Liver (tissue), 9 donors: Measurements from ENCODE around the gene PRMT9. TPM values are rescaled to one million over a fixed set of nuclear protein-coding genes. Genes with fewer than 3 reads are reported as not detected.

Source experiments
- DNase-seq: peaks from one replicate; pipeline ENCODE4 v3.0.0-alpha.2; 2017; ENCODE audit warnings: low spot score
- H3K27ac ChIP-seq, 2 donors: one replicate each; pipeline ENCODE4 v1.7.0; 2013; ENCODE audit warnings: inconsistent platforms in 2 of 2, low read length in 2 of 2, control low read depth in 1 of 2, low read depth in 1 of 2, mild to moderate bottlenecking in 1 of 2
- H3K27me3 ChIP-seq, 4 donors: one replicate each; pipeline versions ENCODE4 v1.6.1 to v1.7.0; 2013; ENCODE audit warnings: low read length in 3 of 4, inconsistent platforms in 1 of 4, mild to moderate bottlenecking in 1 of 4, moderate library complexity in 1 of 4; ENCODE audit not compliant: control insufficient read depth in 4 of 4, insufficient read depth in 4 of 4
- H3K36me3 ChIP-seq, 4 donors: one replicate each; pipeline versions ENCODE4 v1.6.1 to v1.7.0; 2013; ENCODE audit warnings: low read length in 3 of 4, mild to moderate bottlenecking in 3 of 4, low read depth in 1 of 4, moderate library complexity in 1 of 4; ENCODE audit not compliant: control insufficient read depth in 4 of 4, insufficient read depth in 3 of 4
- H3K4me1 ChIP-seq, 4 donors: one replicate each; pipeline versions ENCODE4 v1.6.1 to v1.7.0; 2013; ENCODE audit warnings: low read length in 3 of 4, mild to moderate bottlenecking in 3 of 4, moderate library complexity in 1 of 4; ENCODE audit not compliant: control insufficient read depth in 4 of 4, insufficient read depth in 4 of 4
- H3K4me3 ChIP-seq, 3 donors: one replicate each; pipeline versions ENCODE4 v1.6.1 to v1.7.0; 2013; ENCODE audit warnings: low read length in 3 of 3, control low read depth in 1 of 3, low read depth in 1 of 3, mild to moderate bottlenecking in 1 of 3
- H3K9ac ChIP-seq, 2 donors: one replicate each; pipeline ENCODE4 v1.7.0; 2013; ENCODE audit warnings: low read length in 2 of 2, mild to moderate bottlenecking in 2 of 2, moderate library complexity in 2 of 2, control low read depth in 1 of 2, low read depth in 1 of 2
- H3K9me3 ChIP-seq, 4 donors: one replicate each; pipeline versions ENCODE4 v1.6.1 to v1.7.0; 2013; ENCODE audit warnings: low read length in 3 of 4; ENCODE audit not compliant: control insufficient read depth in 4 of 4
- EGR1 ChIP-seq, 2 donors: IDR thresholded peaks; 2 replicates each; pipeline ENCODE4 v1.6.1; 2016 to 2018; ENCODE audit warnings: antibody characterized with exemption in 2 of 2, low read depth in 2 of 2
- FOXA1 ChIP-seq: IDR thresholded peaks from 2 replicates; pipeline ENCODE4 v1.6.1; 2016; ENCODE audit warnings: antibody characterized with exemption
- FOXA2 ChIP-seq: IDR thresholded peaks from 2 replicates; pipeline ENCODE4 v1.6.1; 2016; ENCODE audit warnings: antibody characterized with exemption
- HNF4A ChIP-seq, 2 donors: conservative IDR thresholded peaks; 2 replicates each; pipeline ENCODE4 v1.6.1; 2016; ENCODE audit warnings: antibody characterized with exemption in 2 of 2, mild to moderate bottlenecking in 2 of 2
- HNF4G ChIP-seq: IDR thresholded peaks from 2 replicates; pipeline ENCODE4 v1.6.1; 2016; ENCODE audit warnings: antibody characterized with exemption
- JUND ChIP-seq, 2 donors: IDR thresholded peaks; 2 replicates each; pipeline ENCODE4 v1.6.1; 2016; ENCODE audit warnings: antibody characterized with exemption in 2 of 2
- NR2F2 ChIP-seq: IDR thresholded peaks from 2 replicates; pipeline ENCODE4 v1.6.1; 2016; ENCODE audit warnings: antibody characterized with exemption
- RAD21 ChIP-seq, 2 donors: IDR thresholded peaks; 2 replicates each; pipeline ENCODE4 v1.6.1; 2016; ENCODE audit warnings: antibody characterized with exemption in 2 of 2, mild to moderate bottlenecking in 2 of 2
- RXRA ChIP-seq, 2 donors: IDR thresholded peaks; 2 replicates each; pipeline ENCODE4 v1.6.1; 2017 to 2018; ENCODE audit warnings: antibody characterized with exemption in 2 of 2, mild to moderate bottlenecking in 1 of 2
- SP1 ChIP-seq: IDR thresholded peaks from 2 replicates; pipeline ENCODE4 v1.6.1; 2018; ENCODE audit warnings: antibody characterized with exemption, mild to moderate bottlenecking
- TAF1 ChIP-seq: conservative IDR thresholded peaks from 2 replicates; pipeline ENCODE4 v1.6.1; 2016; ENCODE audit warnings: antibody characterized with exemption, mild to moderate bottlenecking
- YY1 ChIP-seq: IDR thresholded peaks from 2 replicates; pipeline ENCODE4 v1.6.1; 2016; ENCODE audit warnings: antibody characterized with exemption, mild to moderate bottlenecking
- WGBS: extraction: QIAGEN DNeasy Blood & Tissue Kit; methylation state at CpG from one replicate; pipeline ENCODE4 v1.1.7; 2013; 5-methylcytosine and 5-hydroxymethylcytosine counted together
- polyA plus RNA-seq, 2 donors: library from polyadenylated mRNA; stranded (reverse) in 1 of 2; unstranded in 1 of 2; fragments of 200-250 nt in 1 of 2; fragments of >200 nt in 1 of 2; fragmentation: Nextera tagmentation in 1 of 2; extraction: Ambion mirVana in 1 of 2; gene quantifications; one replicate each; pipeline versions ENCODE4 v1.2.1 to v1.2.3, GENCODE V29; 2013 to 2015
- total RNA-seq, 2 donors: library from RNA; depleted of rRNA; stranded (reverse); fragments of >200 nt; gene quantifications; one replicate each; pipeline ENCODE4 v1.2.3, GENCODE V29; 2014
- TF ChIP-seq, protein P1 (sequence below): fragments of 150-350 bp; IDR thresholded peaks from 2 replicates; pipeline ENCODE4 v1.5.1; 2017; ENCODE audit warnings: improper control_type of control experiment, low read depth, low read length; ENCODE audit not compliant: missing input control
- TF ChIP-seq, protein P2 (sequence below): IDR thresholded peaks from 2 replicates; pipeline ENCODE4 v1.6.1; 2016; ENCODE audit warnings: antibody characterized with exemption
- TF ChIP-seq, protein P3 (sequence below): IDR thresholded peaks from 2 replicates; pipeline ENCODE4 v1.6.1; 2016; ENCODE audit warnings: antibody characterized with exemption
- TF ChIP-seq, protein P4 (sequence below): IDR thresholded peaks from 2 replicates; pipeline ENCODE4 v1.6.1; 2016; ENCODE audit warnings: antibody characterized with exemption, mild to moderate bottlenecking
- donor health status: healthy.
- donor health status: healthy.
- donor health status: healthy.
- donor health status: healthy.
- donor health status: healthy.

The PRMT9 gene
- total and polyA plus RNA-seq, 4 donors = 2.4 to 8.5 (median 5.7) TPM

DNA sequence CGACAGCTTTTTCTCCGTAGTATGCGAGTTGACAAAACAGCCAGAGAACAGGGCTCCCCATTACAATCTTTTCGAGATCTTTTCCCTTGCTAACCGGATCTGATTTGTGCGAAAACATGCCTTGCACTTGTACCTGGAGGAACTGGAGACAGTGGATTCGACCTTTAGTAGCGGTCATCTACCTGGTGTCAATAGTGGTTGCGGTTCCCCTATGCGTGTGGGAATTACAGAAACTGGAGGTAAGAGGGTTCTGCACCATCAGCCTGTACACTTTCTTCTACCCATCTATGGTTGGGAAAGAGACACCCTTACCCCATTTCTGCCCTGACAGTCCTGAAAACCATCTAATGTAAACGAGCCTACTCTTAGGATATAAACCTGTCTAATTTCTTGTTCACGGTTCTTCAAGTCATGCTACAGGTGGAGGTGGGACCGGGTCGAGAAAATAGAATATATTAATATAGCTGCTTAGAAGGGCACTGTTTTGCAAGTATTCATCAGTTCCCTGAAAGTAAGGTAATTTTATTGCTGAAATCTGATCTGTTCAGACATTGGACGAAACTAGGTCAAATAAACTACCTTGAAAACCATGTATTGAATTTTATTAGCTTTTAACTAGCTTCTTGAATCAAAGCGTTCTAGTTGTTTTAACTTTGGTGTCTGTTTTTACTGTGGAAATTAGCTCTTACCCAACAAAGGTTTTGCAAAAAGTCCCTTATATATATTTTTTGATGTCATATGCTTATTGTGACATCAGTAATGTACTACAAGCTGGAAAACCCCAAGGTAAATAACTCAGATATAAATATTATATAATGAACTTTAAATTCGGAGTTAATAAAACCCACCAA lies 65.9 kb downstream of the PRMT9 start:
- peak overlapping the region; percentile 81 to 92 for H3K9ac ChIP-seq
- no peak for DNase-seq
- peak overlapping the region; percentile 59 to 81 for H3K27ac ChIP-seq
- WGBS = 9% methylated on average over 17 of the region's 17 CpGs
- H3K4me3 ChIP-seq = peak overlapping the region; percentile 74 to 94 (median 74)
- no peaks in the 10 kb centered on the region for H3K9me3 ChIP-seq
- no peaks in the 10 kb centered on the region for H3K27me3 ChIP-seq
- H3K36me3 ChIP-seq = peaks cover 0 to 5% (median 2%) of the 10 kb centered on the region in 4 donors
- H3K4me1 ChIP-seq = peaks cover 7 to 24% (median 15%) of the 10 kb centered on the region in 4 donors
- TF ChIP-seq FOXA1 (no peak), SP1 (no peak), RAD21 (IDR thresholded peaks at IDR 0.05) (no peak), RXRA (IDR thresholded peaks at IDR 0.05) (no peak), TAF1 (no peak), HNF4A (conservative IDR thresholded peaks at IDR 0.05) (no peak), NR2F2 (no peak), FOXA2 (no peak), JUND (IDR thresholded peaks at IDR 0.05) (no peak), EGR1 (IDR thresholded peaks at IDR 0.05; ENCODE audit: low read depth in 2 of 2) (no peak)
- TF ChIP-seq, protein P1, sequence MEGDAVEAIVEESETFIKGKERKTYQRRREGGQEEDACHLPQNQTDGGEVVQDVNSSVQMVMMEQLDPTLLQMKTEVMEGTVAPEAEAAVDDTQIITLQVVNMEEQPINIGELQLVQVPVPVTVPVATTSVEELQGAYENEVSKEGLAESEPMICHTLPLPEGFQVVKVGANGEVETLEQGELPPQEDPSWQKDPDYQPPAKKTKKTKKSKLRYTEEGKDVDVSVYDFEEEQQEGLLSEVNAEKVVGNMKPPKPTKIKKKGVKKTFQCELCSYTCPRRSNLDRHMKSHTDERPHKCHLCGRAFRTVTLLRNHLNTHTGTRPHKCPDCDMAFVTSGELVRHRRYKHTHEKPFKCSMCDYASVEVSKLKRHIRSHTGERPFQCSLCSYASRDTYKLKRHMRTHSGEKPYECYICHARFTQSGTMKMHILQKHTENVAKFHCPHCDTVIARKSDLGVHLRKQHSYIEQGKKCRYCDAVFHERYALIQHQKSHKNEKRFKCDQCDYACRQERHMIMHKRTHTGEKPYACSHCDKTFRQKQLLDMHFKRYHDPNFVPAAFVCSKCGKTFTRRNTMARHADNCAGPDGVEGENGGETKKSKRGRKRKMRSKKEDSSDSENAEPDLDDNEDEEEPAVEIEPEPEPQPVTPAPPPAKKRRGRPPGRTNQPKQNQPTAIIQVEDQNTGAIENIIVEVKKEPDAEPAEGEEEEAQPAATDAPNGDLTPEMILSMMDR = no peak
- TF ChIP-seq, protein P2, sequence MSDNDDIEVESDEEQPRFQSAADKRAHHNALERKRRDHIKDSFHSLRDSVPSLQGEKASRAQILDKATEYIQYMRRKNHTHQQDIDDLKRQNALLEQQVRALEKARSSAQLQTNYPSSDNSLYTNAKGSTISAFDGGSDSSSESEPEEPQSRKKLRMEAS = no peak
- TF ChIP-seq, protein P3, sequence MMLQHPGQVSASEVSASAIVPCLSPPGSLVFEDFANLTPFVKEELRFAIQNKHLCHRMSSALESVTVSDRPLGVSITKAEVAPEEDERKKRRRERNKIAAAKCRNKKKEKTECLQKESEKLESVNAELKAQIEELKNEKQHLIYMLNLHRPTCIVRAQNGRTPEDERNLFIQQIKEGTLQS = no peak
- TF ChIP-seq, protein P4, sequence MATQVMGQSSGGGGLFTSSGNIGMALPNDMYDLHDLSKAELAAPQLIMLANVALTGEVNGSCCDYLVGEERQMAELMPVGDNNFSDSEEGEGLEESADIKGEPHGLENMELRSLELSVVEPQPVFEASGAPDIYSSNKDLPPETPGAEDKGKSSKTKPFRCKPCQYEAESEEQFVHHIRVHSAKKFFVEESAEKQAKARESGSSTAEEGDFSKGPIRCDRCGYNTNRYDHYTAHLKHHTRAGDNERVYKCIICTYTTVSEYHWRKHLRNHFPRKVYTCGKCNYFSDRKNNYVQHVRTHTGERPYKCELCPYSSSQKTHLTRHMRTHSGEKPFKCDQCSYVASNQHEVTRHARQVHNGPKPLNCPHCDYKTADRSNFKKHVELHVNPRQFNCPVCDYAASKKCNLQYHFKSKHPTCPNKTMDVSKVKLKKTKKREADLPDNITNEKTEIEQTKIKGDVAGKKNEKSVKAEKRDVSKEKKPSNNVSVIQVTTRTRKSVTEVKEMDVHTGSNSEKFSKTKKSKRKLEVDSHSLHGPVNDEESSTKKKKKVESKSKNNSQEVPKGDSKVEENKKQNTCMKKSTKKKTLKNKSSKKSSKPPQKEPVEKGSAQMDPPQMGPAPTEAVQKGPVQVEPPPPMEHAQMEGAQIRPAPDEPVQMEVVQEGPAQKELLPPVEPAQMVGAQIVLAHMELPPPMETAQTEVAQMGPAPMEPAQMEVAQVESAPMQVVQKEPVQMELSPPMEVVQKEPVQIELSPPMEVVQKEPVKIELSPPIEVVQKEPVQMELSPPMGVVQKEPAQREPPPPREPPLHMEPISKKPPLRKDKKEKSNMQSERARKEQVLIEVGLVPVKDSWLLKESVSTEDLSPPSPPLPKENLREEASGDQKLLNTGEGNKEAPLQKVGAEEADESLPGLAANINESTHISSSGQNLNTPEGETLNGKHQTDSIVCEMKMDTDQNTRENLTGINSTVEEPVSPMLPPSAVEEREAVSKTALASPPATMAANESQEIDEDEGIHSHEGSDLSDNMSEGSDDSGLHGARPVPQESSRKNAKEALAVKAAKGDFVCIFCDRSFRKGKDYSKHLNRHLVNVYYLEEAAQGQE = no peak

DNA sequence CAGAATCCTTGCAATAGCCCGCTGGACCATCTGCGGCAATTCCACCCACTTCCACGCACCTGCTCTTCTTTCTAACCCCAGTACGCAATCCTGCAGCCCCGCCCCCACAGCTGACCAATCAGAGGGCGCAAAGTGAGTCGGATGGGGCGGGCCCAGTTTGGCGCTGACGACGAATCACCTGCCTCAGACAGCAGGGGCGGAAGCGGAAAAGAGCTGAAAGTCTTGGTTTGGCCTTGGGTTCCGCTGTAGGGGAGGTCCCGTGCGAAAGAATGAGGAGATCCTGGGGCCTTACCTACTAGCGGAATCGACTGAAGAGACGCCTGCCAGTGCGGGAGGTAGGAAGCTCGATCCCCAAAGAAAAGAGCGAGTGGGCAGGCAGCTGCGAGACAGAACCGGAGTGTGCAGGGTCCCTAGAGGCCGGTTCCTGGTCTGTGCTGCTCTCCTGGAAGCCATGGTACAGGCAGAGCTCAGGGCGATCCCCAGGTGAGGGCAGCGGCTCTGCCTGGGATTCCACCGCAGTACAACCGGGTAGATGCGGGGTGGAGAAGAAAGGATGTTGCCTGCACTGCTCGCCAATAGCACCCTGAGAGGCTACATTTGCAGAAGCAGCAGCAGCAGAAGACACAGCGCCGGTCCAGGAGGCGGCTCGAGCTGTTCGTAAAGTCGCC lies 66.7 kb downstream of the PRMT9 start, which contains the start of gene TMEM184C:
Gene TMEM184C, plus strand, starts transcription at position 225 of the 668 bp plus-strand sequence. CDS start 560 bp downstream, outside the sequence.
- Histone ChIP-seq H3K9ac (peak within 1 kb of the TSS; percentile 81 to 92), H3K4me3 (peak within 1 kb of the TSS; percentile 74 to 94 (median 74)), H3K4me1 (peaks cover 7 to 24% (median 15%) of the 10 kb centered on the region in 4 donors), H3K27me3 (no peaks in the 10 kb centered on the region), H3K9me3 (no peaks in the 10 kb centered on the region), H3K36me3 (peaks cover 0 to 5% (median 2%) of the 10 kb centered on the region in 4 donors), H3K27ac (peak within 1 kb of the TSS; percentile 59 to 81)
- WGBS = under 1% methylated on average over 37 of the region's 37 CpGs
- peak; percentile 99 for DNase-seq
- no peak for TF ChIP-seq NR2F2
- peak in 1 of 2 donors; percentile 14 for TF ChIP-seq RAD21 (IDR thresholded peaks at IDR 0.05)
- peak; percentile 22 for TF ChIP-seq TAF1
- TF ChIP-seq, protein P4 = peak; percentile 22
- peak; percentile 74 for TF ChIP-seq YY1
- no peak for TF ChIP-seq JUND (IDR thresholded peaks at IDR 0.05)
- TF ChIP-seq, protein P1 = no peak
- TF ChIP-seq HNF4G = no peak
- TF ChIP-seq, protein P2 = peak; percentile 76
- no peak for TF ChIP-seq FOXA2
- TF ChIP-seq FOXA1 = no peak
- TF ChIP-seq HNF4A (conservative IDR thresholded peaks at IDR 0.05) = no peak
- TF ChIP-seq SP1 = peak; percentile 94
